Skeletal muscle cell (primary cell): Measurements from ENCODE around the gene OR52W1.
"Not testable (repeated sequence)": the region's sequence is repeated elsewhere in the genome, so short reads cannot be mapped to it uniquely, and the experiment has no call there.

Source experiments
- DNase-seq: peaks from one replicate; pipeline ENCODE4 v3.0.0-alpha.2; 2010; ENCODE audit warnings: low read depth
- H3K4me3 ChIP-seq: 2 replicates; pipeline ENCODE4 v1.5.1; 2011; ENCODE audit warnings: low read depth, mild to moderate bottlenecking, control low read depth, low read length, moderate library complexity

OR52W1 gene

GRCh38 chr11:6248897-6249296, 49.9 kb downstream of the OR52W1 start:
- H3K4me3 ChIP-seq, DNase-seq: not testable (repeated sequence)
